ENCODE data around the gene GRP.

Gene GRP

DNA sequence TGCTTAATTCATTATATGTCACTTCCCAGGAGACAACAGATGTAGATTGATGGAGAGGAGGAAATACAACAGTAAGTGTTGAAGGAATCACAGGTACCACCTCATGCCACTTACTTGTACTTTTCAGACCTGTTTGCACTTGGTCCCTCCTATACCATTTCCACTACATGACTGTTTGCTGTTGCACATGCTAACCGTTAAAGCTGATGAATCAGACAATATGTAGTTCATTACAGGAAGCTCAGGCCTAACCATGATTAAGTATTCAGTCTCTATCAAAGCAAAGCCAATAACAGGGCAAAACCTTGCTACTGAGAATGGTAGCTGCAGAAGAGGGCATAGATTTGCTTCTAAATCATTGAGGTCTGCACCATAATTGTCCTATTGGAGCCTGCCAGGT is 30.2 kb upstream of the GRP start:
- no peak for TF ChIP-seq EZH2phosphoT487 (conservative IDR thresholded peaks at IDR 0.05; ENCODE audit: low read length)
- TF ChIP-seq, protein P1, sequence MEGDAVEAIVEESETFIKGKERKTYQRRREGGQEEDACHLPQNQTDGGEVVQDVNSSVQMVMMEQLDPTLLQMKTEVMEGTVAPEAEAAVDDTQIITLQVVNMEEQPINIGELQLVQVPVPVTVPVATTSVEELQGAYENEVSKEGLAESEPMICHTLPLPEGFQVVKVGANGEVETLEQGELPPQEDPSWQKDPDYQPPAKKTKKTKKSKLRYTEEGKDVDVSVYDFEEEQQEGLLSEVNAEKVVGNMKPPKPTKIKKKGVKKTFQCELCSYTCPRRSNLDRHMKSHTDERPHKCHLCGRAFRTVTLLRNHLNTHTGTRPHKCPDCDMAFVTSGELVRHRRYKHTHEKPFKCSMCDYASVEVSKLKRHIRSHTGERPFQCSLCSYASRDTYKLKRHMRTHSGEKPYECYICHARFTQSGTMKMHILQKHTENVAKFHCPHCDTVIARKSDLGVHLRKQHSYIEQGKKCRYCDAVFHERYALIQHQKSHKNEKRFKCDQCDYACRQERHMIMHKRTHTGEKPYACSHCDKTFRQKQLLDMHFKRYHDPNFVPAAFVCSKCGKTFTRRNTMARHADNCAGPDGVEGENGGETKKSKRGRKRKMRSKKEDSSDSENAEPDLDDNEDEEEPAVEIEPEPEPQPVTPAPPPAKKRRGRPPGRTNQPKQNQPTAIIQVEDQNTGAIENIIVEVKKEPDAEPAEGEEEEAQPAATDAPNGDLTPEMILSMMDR (IDR thresholded peaks at IDR 0.05; ENCODE audit: insufficient read depth, low read length, poor library complexity, severe bottlenecking): no peak
- Histone ChIP-seq H2AFZ (ENCODE audit: low read depth, low read length, severe bottlenecking) (no peak overlapping the region), H3K9me3 (ENCODE audit: insufficient read depth, low read length) (no peaks in the 10 kb centered on the region), H3K4me2 (ENCODE audit: low read depth, low read length, poor library complexity, severe bottlenecking) (no peak overlapping the region), H3K27ac (ENCODE audit: low read depth, low read length) (no peak overlapping the region), H3K4me3 (ENCODE audit: insufficient read depth, low read length, poor library complexity, severe bottlenecking) (no peak overlapping the region), H3K36me3 (ENCODE audit: low read length) (no peaks in the 10 kb centered on the region), H3K27me3 (ENCODE audit: low read length) (no peaks in the 10 kb centered on the region), H3K9ac (ENCODE audit: low read length) (no peak overlapping the region), H4K20me1 (ENCODE audit: low read depth, low read length) (no peaks in the 10 kb centered on the region), H3K79me2 (ENCODE audit: insufficient read depth, low read length) (no peaks in the 10 kb centered on the region), H3F3A (ENCODE audit: insufficient read depth) (no peaks in the 10 kb centered on the region), H3K9me2 (replicated peaks; ENCODE audit: insufficient read depth, low read length) (no peaks in the 10 kb centered on the region)

DNA sequence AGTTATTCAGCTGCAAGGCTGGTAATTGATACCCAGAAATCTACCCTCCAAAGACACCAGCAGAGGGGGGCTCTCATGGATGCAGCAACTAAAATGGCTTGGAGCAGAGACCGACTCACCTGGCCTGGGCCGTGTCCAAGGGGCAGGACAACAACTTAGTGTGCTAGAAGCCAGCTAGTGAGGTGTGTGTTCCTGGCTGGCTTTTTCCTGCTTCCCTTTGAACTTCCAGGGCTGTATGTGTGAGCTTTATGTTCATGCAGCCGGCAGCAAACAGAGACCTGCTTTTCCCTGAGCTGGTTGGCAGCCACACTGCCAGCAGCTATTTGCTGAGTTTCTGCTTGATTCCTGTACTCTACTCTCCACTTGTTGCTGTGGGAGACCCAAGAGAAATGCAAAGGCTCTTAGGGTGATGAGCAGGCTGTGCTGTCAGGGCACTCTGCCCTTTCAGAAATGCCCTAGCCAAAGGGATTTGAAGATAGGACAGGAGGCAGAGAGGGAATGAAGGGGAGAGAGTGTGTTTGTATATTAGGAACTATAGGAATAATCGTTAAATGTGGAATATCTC is 23.7 kb upstream of the GRP start:
- H3K79me2 ChIP-seq (ENCODE audit: insufficient read depth, low read length): no peaks in the 10 kb centered on the region
- TF ChIP-seq, protein P1 (IDR thresholded peaks at IDR 0.05; ENCODE audit: insufficient read depth, low read length, poor library complexity, severe bottlenecking): no peak
- TF ChIP-seq EZH2phosphoT487 (conservative IDR thresholded peaks at IDR 0.05; ENCODE audit: low read length): no peak
- no peaks in the 10 kb centered on the region for H3K27me3 ChIP-seq (ENCODE audit: low read length)
- no peak overlapping the region for H3K9ac ChIP-seq (ENCODE audit: low read length)
- H3K4me3 ChIP-seq (ENCODE audit: insufficient read depth, low read length, poor library complexity, severe bottlenecking): no peak overlapping the region
- no peaks in the 10 kb centered on the region for H3K9me3 ChIP-seq (ENCODE audit: insufficient read depth, low read length)
- H3K9me2 ChIP-seq (replicated peaks; ENCODE audit: insufficient read depth, low read length): no peaks in the 10 kb centered on the region
- no peak overlapping the region for H3K4me2 ChIP-seq (ENCODE audit: low read depth, low read length, poor library complexity, severe bottlenecking)
- no peak overlapping the region for H3K27ac ChIP-seq (ENCODE audit: low read depth, low read length)
- H4K20me1 ChIP-seq (ENCODE audit: low read depth, low read length): no peaks in the 10 kb centered on the region
- no peaks in the 10 kb centered on the region for H3F3A ChIP-seq (ENCODE audit: insufficient read depth)
- no peaks in the 10 kb centered on the region for H3K36me3 ChIP-seq (ENCODE audit: low read length)
- no peak overlapping the region for H2AFZ ChIP-seq (ENCODE audit: low read depth, low read length, severe bottlenecking)

DNA sequence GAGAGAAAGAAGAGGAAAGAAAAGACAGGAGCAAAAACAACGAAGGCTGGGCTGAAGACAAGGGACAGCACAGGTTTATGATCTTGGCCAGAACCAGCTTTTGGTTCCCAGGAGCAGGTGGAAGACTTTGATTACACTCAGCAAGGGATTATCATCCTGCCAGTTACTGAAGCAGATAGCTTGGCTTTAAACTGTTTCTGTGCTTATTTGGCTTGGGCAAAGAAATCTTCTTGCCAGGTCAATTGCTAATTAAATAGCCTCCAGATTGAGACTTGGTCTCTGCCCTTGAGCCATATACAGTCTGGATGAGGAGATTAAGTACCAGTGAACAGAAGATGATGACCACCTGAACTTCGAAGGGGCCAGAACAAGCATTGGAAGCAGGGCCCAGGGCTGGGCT is 22.3 kb upstream of the GRP start:
- no peaks in the 10 kb centered on the region for H3K27me3 ChIP-seq (ENCODE audit: low read length)
- no peaks in the 10 kb centered on the region for H3K79me2 ChIP-seq (ENCODE audit: insufficient read depth, low read length)
- no peaks in the 10 kb centered on the region for H3K9me3 ChIP-seq (ENCODE audit: insufficient read depth, low read length)
- no peak overlapping the region for H3K27ac ChIP-seq (ENCODE audit: low read depth, low read length)
- no peaks in the 10 kb centered on the region for H4K20me1 ChIP-seq (ENCODE audit: low read depth, low read length)
- H3K4me3 ChIP-seq (ENCODE audit: insufficient read depth, low read length, poor library complexity, severe bottlenecking): no peak overlapping the region
- H3K9ac ChIP-seq (ENCODE audit: low read length): no peak overlapping the region
- no peaks in the 10 kb centered on the region for H3K9me2 ChIP-seq (replicated peaks; ENCODE audit: insufficient read depth, low read length)
- TF ChIP-seq, protein P1 (IDR thresholded peaks at IDR 0.05; ENCODE audit: insufficient read depth, low read length, poor library complexity, severe bottlenecking): no peak
- no peak for TF ChIP-seq EZH2phosphoT487 (conservative IDR thresholded peaks at IDR 0.05; ENCODE audit: low read length)
- no peak overlapping the region for H2AFZ ChIP-seq (ENCODE audit: low read depth, low read length, severe bottlenecking)
- no peaks in the 10 kb centered on the region for H3K36me3 ChIP-seq (ENCODE audit: low read length)
- no peaks in the 10 kb centered on the region for H3F3A ChIP-seq (ENCODE audit: insufficient read depth)
- no peak overlapping the region for H3K4me2 ChIP-seq (ENCODE audit: low read depth, low read length, poor library complexity, severe bottlenecking)
